H1 (cell line): ENCODE data around the gene CAMSAP1. TPM values are rescaled to one million over a fixed set of nuclear protein-coding genes. Genes with fewer than 3 reads are reported as not detected.
A peak's percentile ranks its signal among the peaks of the same experiment; 100 is the strongest.

Experiments used
- BCL11A ChIP-seq, 2 experiments: IDR thresholded peaks; one replicate each; pipeline ENCODE4 v1.6.1; 2011; ENCODE audit warnings: low read depth in 2 of 2, low read length in 2 of 2, mild to moderate bottlenecking in 2 of 2
- NRF1 ChIP-seq: IDR thresholded peaks from 2 replicates; pipeline ENCODE4 v1.6.1; 2011; ENCODE audit warnings: mild to moderate bottlenecking, low read depth, low read length, improper control_type of control experiment
- SP2 ChIP-seq: IDR thresholded peaks from 2 replicates; pipeline ENCODE4 v1.6.1; 2012; ENCODE audit warnings: mild to moderate bottlenecking, low read length, inconsistent platforms
- polyA plus RNA-seq, 7 experiments: library from polyadenylated mRNA; depleted of rRNA in 3 of 7; stranded (reverse) in 5 of 7; unstranded in 2 of 7; fragments of >200 nt in 5 of 7; fragments of 200-250 nt in 2 of 7; gene quantifications; 1 replicate in 5 of 7; 2 replicates in 1 of 7; 4 replicates in 1 of 7; pipeline versions ENCODE4 v1.2.1 to v1.2.3, GENCODE V29; 2011 to 2013; ENCODE audit warnings: missing spikeins in 2 of 7, mixed read lengths in 2 of 7
- total RNA-seq: library from RNA; stranded (reverse); fragmentation: NEBNext Ultra II Directional; extraction: Animal tissue kit (Norgen Biotek cat#: 25700); gene quantifications from 2 replicates; pipeline ENCODE4 v1.2.1, GENCODE V29; 2021
- TF ChIP-seq, protein P1 (sequence below): fragments of 300-600 bp; sonication (generic); IDR thresholded peaks from 2 replicates; pipeline ENCODE4 v1.7.1; 2012; ENCODE audit warnings: low read length, moderate library complexity, mild to moderate bottlenecking, inconsistent platforms; ENCODE audit not compliant: insufficient replicate concordance
- TF ChIP-seq, protein P2 (sequence below), 3 experiments: IDR thresholded peaks; 1 replicate in 2 of 3; 2 replicates in 1 of 3; pipeline versions ENCODE4 v1.5.1 to v1.6.1; 2011; ENCODE audit warnings: low read length in 3 of 3, mild to moderate bottlenecking in 3 of 3, inconsistent platforms in 2 of 3, low read depth in 1 of 3, moderate library complexity in 1 of 3; ENCODE audit not compliant: insufficient read depth in 1 of 3; ENCODE audit errors: control extremely low read depth in 1 of 3

CAMSAP1 gene
- total and polyA plus RNA-seq, 2 of the 8 experiments (the other 6 are each of a cell fraction or from before 2014, with no cell fraction given): 13.4 to 44.0 TPM

DNA sequence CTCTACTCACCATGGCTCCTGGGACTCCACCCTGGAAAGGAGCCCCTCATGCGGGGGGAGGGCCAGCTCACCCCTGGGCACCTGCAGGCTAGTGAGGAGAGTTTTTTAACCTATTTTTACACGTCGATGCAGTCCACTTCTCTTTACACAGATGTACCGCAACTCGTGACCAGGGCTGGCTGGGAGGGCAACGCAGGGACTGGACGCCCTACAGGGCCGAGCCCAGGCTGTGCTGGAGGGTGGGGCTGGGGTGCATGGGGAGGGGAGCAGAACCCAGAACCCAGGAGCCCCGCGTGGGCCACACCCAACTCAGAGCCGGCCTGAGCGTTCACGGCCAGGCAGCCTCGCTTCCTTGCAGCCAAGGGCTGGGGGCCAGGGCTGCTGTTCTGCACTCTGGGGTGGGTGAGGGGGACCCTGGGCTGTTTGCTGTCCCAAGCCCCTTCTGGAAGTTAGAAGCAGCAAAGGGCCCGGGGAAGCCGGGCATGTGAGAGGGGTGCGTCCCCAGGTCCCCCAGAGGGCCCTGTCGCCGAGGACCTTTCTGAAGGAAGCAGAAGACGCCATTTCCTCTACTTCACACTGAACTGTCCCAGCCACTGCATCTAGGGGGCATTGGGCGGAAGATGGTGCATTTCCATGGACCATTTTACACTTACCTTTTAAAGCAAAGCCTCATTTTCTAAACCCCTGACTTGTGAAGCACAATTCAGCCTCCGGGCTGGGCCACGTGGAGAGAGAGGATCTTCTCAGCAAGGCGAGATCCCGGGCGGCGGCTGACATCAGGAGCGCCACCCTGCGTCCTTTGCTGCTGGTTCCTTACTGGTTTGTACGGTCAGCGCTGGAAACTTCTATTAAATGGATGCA, 114.8 kb downstream of the CAMSAP1 start (continued):
- TF ChIP-seq, protein P1, sequence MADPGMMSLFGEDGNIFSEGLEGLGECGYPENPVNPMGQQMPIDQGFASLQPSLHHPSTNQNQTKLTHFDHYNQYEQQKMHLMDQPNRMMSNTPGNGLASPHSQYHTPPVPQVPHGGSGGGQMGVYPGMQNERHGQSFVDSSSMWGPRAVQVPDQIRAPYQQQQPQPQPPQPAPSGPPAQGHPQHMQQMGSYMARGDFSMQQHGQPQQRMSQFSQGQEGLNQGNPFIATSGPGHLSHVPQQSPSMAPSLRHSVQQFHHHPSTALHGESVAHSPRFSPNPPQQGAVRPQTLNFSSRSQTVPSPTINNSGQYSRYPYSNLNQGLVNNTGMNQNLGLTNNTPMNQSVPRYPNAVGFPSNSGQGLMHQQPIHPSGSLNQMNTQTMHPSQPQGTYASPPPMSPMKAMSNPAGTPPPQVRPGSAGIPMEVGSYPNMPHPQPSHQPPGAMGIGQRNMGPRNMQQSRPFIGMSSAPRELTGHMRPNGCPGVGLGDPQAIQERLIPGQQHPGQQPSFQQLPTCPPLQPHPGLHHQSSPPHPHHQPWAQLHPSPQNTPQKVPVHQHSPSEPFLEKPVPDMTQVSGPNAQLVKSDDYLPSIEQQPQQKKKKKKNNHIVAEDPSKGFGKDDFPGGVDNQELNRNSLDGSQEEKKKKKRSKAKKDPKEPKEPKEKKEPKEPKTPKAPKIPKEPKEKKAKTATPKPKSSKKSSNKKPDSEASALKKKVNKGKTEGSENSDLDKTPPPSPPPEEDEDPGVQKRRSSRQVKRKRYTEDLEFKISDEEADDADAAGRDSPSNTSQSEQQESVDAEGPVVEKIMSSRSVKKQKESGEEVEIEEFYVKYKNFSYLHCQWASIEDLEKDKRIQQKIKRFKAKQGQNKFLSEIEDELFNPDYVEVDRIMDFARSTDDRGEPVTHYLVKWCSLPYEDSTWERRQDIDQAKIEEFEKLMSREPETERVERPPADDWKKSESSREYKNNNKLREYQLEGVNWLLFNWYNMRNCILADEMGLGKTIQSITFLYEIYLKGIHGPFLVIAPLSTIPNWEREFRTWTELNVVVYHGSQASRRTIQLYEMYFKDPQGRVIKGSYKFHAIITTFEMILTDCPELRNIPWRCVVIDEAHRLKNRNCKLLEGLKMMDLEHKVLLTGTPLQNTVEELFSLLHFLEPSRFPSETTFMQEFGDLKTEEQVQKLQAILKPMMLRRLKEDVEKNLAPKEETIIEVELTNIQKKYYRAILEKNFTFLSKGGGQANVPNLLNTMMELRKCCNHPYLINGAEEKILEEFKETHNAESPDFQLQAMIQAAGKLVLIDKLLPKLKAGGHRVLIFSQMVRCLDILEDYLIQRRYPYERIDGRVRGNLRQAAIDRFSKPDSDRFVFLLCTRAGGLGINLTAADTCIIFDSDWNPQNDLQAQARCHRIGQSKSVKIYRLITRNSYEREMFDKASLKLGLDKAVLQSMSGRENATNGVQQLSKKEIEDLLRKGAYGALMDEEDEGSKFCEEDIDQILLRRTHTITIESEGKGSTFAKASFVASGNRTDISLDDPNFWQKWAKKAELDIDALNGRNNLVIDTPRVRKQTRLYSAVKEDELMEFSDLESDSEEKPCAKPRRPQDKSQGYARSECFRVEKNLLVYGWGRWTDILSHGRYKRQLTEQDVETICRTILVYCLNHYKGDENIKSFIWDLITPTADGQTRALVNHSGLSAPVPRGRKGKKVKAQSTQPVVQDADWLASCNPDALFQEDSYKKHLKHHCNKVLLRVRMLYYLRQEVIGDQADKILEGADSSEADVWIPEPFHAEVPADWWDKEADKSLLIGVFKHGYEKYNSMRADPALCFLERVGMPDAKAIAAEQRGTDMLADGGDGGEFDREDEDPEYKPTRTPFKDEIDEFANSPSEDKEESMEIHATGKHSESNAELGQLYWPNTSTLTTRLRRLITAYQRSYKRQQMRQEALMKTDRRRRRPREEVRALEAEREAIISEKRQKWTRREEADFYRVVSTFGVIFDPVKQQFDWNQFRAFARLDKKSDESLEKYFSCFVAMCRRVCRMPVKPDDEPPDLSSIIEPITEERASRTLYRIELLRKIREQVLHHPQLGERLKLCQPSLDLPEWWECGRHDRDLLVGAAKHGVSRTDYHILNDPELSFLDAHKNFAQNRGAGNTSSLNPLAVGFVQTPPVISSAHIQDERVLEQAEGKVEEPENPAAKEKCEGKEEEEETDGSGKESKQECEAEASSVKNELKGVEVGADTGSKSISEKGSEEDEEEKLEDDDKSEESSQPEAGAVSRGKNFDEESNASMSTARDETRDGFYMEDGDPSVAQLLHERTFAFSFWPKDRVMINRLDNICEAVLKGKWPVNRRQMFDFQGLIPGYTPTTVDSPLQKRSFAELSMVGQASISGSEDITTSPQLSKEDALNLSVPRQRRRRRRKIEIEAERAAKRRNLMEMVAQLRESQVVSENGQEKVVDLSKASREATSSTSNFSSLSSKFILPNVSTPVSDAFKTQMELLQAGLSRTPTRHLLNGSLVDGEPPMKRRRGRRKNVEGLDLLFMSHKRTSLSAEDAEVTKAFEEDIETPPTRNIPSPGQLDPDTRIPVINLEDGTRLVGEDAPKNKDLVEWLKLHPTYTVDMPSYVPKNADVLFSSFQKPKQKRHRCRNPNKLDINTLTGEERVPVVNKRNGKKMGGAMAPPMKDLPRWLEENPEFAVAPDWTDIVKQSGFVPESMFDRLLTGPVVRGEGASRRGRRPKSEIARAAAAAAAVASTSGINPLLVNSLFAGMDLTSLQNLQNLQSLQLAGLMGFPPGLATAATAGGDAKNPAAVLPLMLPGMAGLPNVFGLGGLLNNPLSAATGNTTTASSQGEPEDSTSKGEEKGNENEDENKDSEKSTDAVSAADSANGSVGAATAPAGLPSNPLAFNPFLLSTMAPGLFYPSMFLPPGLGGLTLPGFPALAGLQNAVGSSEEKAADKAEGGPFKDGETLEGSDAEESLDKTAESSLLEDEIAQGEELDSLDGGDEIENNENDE: no peak
- no peak for TF ChIP-seq SP2
- TF ChIP-seq BCL11A (IDR thresholded peaks at IDR 0.05; ENCODE audit: low read depth in 2 of 2, low read length in 2 of 2): no peak
- TF ChIP-seq NRF1: no peak
- TF ChIP-seq, protein P2, sequence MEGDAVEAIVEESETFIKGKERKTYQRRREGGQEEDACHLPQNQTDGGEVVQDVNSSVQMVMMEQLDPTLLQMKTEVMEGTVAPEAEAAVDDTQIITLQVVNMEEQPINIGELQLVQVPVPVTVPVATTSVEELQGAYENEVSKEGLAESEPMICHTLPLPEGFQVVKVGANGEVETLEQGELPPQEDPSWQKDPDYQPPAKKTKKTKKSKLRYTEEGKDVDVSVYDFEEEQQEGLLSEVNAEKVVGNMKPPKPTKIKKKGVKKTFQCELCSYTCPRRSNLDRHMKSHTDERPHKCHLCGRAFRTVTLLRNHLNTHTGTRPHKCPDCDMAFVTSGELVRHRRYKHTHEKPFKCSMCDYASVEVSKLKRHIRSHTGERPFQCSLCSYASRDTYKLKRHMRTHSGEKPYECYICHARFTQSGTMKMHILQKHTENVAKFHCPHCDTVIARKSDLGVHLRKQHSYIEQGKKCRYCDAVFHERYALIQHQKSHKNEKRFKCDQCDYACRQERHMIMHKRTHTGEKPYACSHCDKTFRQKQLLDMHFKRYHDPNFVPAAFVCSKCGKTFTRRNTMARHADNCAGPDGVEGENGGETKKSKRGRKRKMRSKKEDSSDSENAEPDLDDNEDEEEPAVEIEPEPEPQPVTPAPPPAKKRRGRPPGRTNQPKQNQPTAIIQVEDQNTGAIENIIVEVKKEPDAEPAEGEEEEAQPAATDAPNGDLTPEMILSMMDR (IDR thresholded peaks at IDR 0.05; ENCODE audit: control extremely low read depth in 1 of 3, insufficient read depth in 1 of 3, low read depth in 1 of 3, low read length in 3 of 3): peak in 1 of 3 experiments; percentile 26; a peak in 1 of 4 replicates
